OCI-LY3 (cell line): ENCODE results near the gene ADNP.

ENCODE experiments used
- EZH2phosphoT487 ChIP-seq: fragments of 200-600 bp; shearing (Covaris generic); IDR thresholded peaks from 2 replicates; pipeline ENCODE4 v1.6.1; 2018; ENCODE audit warnings: antibody characterized with exemption, mixed run types, low read depth
- TF ChIP-seq, protein P1 (sequence below): fragments of 200-600, 300-600 bp; sonication (generic); IDR thresholded peaks from 2 replicates; pipeline ENCODE4 v1.5.1; 2014; ENCODE audit warnings: antibody characterized with exemption, low read length, low read depth

DNA sequence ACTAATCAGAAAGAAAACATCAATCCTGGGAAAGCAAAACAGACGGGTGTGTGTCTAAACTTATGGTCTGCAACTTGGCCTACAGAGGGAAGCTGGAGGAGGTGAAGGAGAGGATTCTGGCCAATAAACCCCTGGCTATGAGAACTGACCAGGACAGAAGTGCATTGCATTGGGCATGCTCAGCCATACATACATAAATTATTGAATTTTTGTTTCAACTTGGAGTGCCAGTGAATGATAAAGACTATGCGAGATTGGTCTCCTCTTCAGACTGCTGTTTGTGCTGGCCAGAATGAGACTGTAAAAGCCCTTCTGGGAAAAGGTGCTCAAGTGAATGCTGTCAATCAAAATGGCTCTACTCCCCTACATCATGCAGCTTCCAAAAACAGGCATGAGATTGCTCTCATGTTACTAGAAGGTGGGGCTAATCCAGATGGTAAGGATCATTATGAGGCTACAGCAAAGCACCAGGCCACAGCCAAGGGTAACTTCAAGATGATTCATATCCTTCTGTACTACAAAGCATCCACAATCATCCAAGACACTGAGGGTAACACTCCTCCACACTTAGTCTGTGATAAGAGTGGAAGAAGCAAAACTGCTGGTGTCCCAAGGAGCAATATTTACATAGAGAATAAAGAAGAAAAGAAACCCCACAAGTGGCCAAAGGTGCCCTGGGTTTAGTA, 17.4 kb downstream of the ADNP start:
- no peak for TF ChIP-seq EZH2phosphoT487
- TF ChIP-seq, protein P1, sequence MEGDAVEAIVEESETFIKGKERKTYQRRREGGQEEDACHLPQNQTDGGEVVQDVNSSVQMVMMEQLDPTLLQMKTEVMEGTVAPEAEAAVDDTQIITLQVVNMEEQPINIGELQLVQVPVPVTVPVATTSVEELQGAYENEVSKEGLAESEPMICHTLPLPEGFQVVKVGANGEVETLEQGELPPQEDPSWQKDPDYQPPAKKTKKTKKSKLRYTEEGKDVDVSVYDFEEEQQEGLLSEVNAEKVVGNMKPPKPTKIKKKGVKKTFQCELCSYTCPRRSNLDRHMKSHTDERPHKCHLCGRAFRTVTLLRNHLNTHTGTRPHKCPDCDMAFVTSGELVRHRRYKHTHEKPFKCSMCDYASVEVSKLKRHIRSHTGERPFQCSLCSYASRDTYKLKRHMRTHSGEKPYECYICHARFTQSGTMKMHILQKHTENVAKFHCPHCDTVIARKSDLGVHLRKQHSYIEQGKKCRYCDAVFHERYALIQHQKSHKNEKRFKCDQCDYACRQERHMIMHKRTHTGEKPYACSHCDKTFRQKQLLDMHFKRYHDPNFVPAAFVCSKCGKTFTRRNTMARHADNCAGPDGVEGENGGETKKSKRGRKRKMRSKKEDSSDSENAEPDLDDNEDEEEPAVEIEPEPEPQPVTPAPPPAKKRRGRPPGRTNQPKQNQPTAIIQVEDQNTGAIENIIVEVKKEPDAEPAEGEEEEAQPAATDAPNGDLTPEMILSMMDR = no peak
